GM12865 (cell line): ENCODE measurements around the gene IGSF23.
"Not testable (repeated sequence)": the region's sequence is repeated elsewhere in the genome, so short reads cannot be mapped to it uniquely, and the experiment has no call there.

ENCODE experiments used
- DNase-seq: peaks from one replicate; pipeline ENCODE4 v3.0.0; 2010; ENCODE audit warnings: low read depth
- H3K4me3 ChIP-seq: 2 replicates; pipeline ENCODE4 v1.5.1; 2011; ENCODE audit warnings: mild to moderate bottlenecking, low read depth, low read length, control low read depth
- CTCF ChIP-seq: IDR thresholded peaks from 2 replicates; pipeline ENCODE4 v1.5.1; 2011; ENCODE audit warnings: low read length, control low read depth, low read depth, inconsistent platforms; ENCODE audit not compliant: insufficient read depth; ENCODE audit errors: missing control alignments

The IGSF23 gene

GRCh38 chr19:44623080-44623479 lies 9.7 kb downstream of the IGSF23 start:
- H3K4me3 ChIP-seq = no peak overlapping the region
- no peak for TF ChIP-seq CTCF
- DNase-seq = no peak

GRCh38 chr19:44623626-44624025 lies 10.3 kb downstream of the IGSF23 start:
- H3K4me3 ChIP-seq = no peak overlapping the region
- no peak for DNase-seq
- no peak for TF ChIP-seq CTCF

GRCh38 chr19:44624840-44625354 lies 11.5 kb downstream of the IGSF23 start:
- TF ChIP-seq CTCF = no peak
- no peak for DNase-seq
- H3K4me3 ChIP-seq = no peak overlapping the region

GRCh38 chr19:44625637-44626036 lies 12.3 kb downstream of the IGSF23 start:
- DNase-seq, H3K4me3 ChIP-seq: not testable (repeated sequence)

- no peak for DNase-seq
- H3K4me3 ChIP-seq = no peak overlapping the region
- no peak for TF ChIP-seq CTCF
Observed at GRCh38 chr19:44626048-44626624, 12.8 kb downstream of the IGSF23 start.

- H3K4me3 ChIP-seq = no peak overlapping the region
- DNase-seq = no peak
- TF ChIP-seq CTCF = no peak
Observed at GRCh38 chr19:44627631-44628030, 14.3 kb downstream of the IGSF23 start.

GRCh38 chr19:44628793-44629192 lies 15.4 kb downstream of the IGSF23 start:
- TF ChIP-seq CTCF = no peak

GRCh38 chr19:44631611-44632010 lies 18.2 kb downstream of the IGSF23 start:
- not testable (repeated sequence) for H3K4me3 ChIP-seq, DNase-seq

More at GRCh38 chr19:44628793-44629192, 15.4 kb downstream of the IGSF23 start:
- DNase-seq = no peak
- no peak overlapping the region for H3K4me3 ChIP-seq

- H3K4me3 ChIP-seq, DNase-seq: not testable (repeated sequence)
Observed at GRCh38 chr19:44634058-44634457, 20.7 kb downstream of the IGSF23 start.
